Measurements from ENCODE around the gene CDH13.

DNA sequence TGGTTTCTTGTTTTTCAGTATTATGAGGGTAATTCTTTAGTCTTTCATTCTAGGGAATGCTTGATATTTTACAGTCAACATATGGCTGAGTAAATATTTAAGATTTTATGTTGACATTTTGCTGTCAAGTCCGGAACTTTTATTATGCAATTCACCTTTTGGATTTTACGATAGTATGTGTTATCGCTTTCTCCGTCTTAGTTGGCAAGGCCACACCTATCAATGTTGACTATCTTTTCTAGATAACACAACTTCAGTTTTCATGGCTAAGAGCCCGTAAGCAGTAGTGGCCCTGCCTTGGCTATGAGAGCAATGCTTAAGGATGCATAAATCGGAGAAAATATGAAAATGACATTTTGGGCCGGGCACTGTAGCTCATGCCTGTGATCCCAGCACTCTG is 39.5 kb upstream of the CDH13 start:
- TF ChIP-seq GATA2 (IDR thresholded peaks at IDR 0.05; ENCODE audit: low read depth, low read length) (no peak), GATA3 (IDR thresholded peaks at IDR 0.05; ENCODE audit: low read depth, low read length) (no peak)

All from SH-SY5Y (cell line).